CD14-positive monocyte (primary cell): ENCODE results near the gene KAT6B. TPM values are rescaled to one million over a fixed set of nuclear protein-coding genes. Genes with fewer than 3 reads are reported as not detected.

ENCODE experiments used
- DNase-seq, 3 donors: peaks; one replicate each; pipeline ENCODE4 v3.0.0-alpha.2; 2011 to 2022
- H2AFZ ChIP-seq: 2 replicates; pipeline ENCODE4 v1.6.0; 2012; ENCODE audit warnings: mild to moderate bottlenecking, low read depth, low read length, inconsistent platforms; ENCODE audit not compliant: insufficient read depth, poor library complexity, severe bottlenecking
- H3K27ac ChIP-seq, 2 donors: 1 replicate in 1 of 2; 2 replicates in 1 of 2; pipeline ENCODE4 v1.5.1; 2012 to 2013; ENCODE audit warnings: low read length in 2 of 2, control low read depth in 1 of 2, inconsistent platforms in 1 of 2, low read depth in 1 of 2, mild to moderate bottlenecking in 1 of 2
- H3K27me3 ChIP-seq, 2 donors: one replicate each; pipeline versions ENCODE4 v1.6.0 to v1.6.1; 2011 to 2013; ENCODE audit warnings: low read length in 2 of 2; ENCODE audit not compliant: control insufficient read depth in 2 of 2, insufficient read depth in 2 of 2
- H3K36me3 ChIP-seq, 2 donors: replicated peaks in 1 of 2; 1 replicate in 1 of 2; 2 replicates in 1 of 2; pipeline versions ENCODE4 v1.5.1 to v1.6.1; 2012 to 2013; ENCODE audit warnings: low read length in 2 of 2, control low read depth in 1 of 2, inconsistent platforms in 1 of 2, mild to moderate bottlenecking in 1 of 2; ENCODE audit not compliant: insufficient read depth in 2 of 2, control insufficient read depth in 1 of 2
- H3K4me1 ChIP-seq, 2 donors: 1 replicate in 1 of 2; 2 replicates in 1 of 2; pipeline versions ENCODE4 v1.5.1 to v1.6.1; 2012 to 2013; ENCODE audit warnings: low read length in 2 of 2, control low read depth in 1 of 2, inconsistent platforms in 1 of 2, mild to moderate bottlenecking in 1 of 2, moderate library complexity in 1 of 2; ENCODE audit not compliant: insufficient read depth in 2 of 2, control insufficient read depth in 1 of 2
- H3K4me2 ChIP-seq: replicated peaks from 2 replicates; pipeline ENCODE3; 2012; ENCODE audit warnings: low read length, moderate library complexity, mild to moderate bottlenecking; ENCODE audit not compliant: poor library complexity, severe bottlenecking; ENCODE audit errors: extremely low read depth
- H3K4me3 ChIP-seq, 3 experiments: fragments of 200-600 bp in 1 of 3; sonication (generic) in 1 of 3; replicated peaks in 1 of 3; 1 replicate in 2 of 3; 2 replicates in 1 of 3; pipeline ENCODE4 v1.5.1; 2011 to 2013; ENCODE audit warnings: low read length in 3 of 3, mild to moderate bottlenecking in 3 of 3, control low read depth in 2 of 3, low read depth in 2 of 3, inconsistent platforms in 1 of 3, moderate library complexity in 1 of 3
- H3K79me2 ChIP-seq: 2 replicates; pipeline ENCODE4 v1.6.0; 2012; ENCODE audit warnings: mild to moderate bottlenecking, control low read depth, inconsistent platforms, low read length, moderate library complexity; ENCODE audit not compliant: insufficient read depth
- H3K9ac ChIP-seq: 2 replicates; pipeline ENCODE4 v1.6.0; 2017; ENCODE audit warnings: low read length, mild to moderate bottlenecking; ENCODE audit not compliant: insufficient read depth, poor library complexity, severe bottlenecking
- H3K9me3 ChIP-seq, 2 donors: replicated peaks in 1 of 2; 1 replicate in 1 of 2; 2 replicates in 1 of 2; pipeline versions ENCODE4 v1.5.1 to v1.6.1; 2012 to 2013; ENCODE audit warnings: low read length in 2 of 2, control low read depth in 1 of 2; ENCODE audit not compliant: control insufficient read depth in 1 of 2, insufficient read depth in 1 of 2
- H4K20me1 ChIP-seq: 2 replicates; pipeline ENCODE4 v1.6.0; 2012; ENCODE audit warnings: mild to moderate bottlenecking, low read length, control low read depth, moderate library complexity; ENCODE audit not compliant: insufficient read depth
- H3K27ac Mint-ChIP-seq, 7 donors: one replicate each; pipeline ENCODE4 v1.8.0; 2020; ENCODE audit warnings: mild to moderate bottlenecking in 7 of 7, mixed read lengths in 7 of 7, moderate library complexity in 6 of 7, inconsistent platforms in 2 of 7
- H3K27me3 Mint-ChIP-seq, 3 donors: one replicate each; pipeline ENCODE4 v1.8.0; 2021 to 2022; ENCODE audit warnings: low read depth in 3 of 3, mild to moderate bottlenecking in 3 of 3, mixed read lengths in 3 of 3, moderate library complexity in 3 of 3, inconsistent platforms in 1 of 3
- H3K36me3 Mint-ChIP-seq, 2 donors: one replicate each; pipeline ENCODE4 v1.8.0; 2020; ENCODE audit warnings: mixed read lengths in 2 of 2, inconsistent platforms in 1 of 2, mild to moderate bottlenecking in 1 of 2
- H3K4me1 Mint-ChIP-seq: one replicate; pipeline ENCODE4 v1.8.0; 2020; ENCODE audit warnings: mild to moderate bottlenecking, mixed read lengths
- H3K4me3 Mint-ChIP-seq, 2 donors: one replicate each; pipeline ENCODE4 v1.8.0; 2020; ENCODE audit warnings: mild to moderate bottlenecking in 2 of 2, mixed read lengths in 2 of 2, moderate library complexity in 1 of 2
- H3K9me3 Mint-ChIP-seq, 7 donors: one replicate each; pipeline ENCODE4 v1.8.0; 2020 to 2022; ENCODE audit warnings: mixed read lengths in 7 of 7, mild to moderate bottlenecking in 6 of 7, moderate library complexity in 6 of 7, inconsistent platforms in 2 of 7
- CTCF ChIP-seq: fragments of 200-600 bp; IDR thresholded peaks from one replicate; pipeline ENCODE4 v1.8.0; 2022; ENCODE audit warnings: antibody characterized with exemption, mild to moderate bottlenecking
- WGBS: methylation state at CpG from one replicate; pipeline ENCODE4 v1.1.5; 2013; ENCODE audit warnings: missing lambda C conversion rate; ENCODE audit not compliant: insufficient coverage; 5-methylcytosine and 5-hydroxymethylcytosine counted together
- intact Hi-C, 2 donors: fragments of 100-400 bp; cut with micrococcal nuclease; formaldehyde crosslinking; loops; one replicate each; pipeline versions ENCODE4 v1.15.0 to v1.15.1; 2023
- polyA plus RNA-seq, 3 donors: library from polyadenylated mRNA; depleted of rRNA in 1 of 3; unstranded in 2 of 3; stranded (reverse) in 1 of 3; fragments of 300-500 nt in 2 of 3; fragments of >200 nt in 1 of 3; fragmentation: Illumina TruSeq in 2 of 3; gene quantifications; 1 replicate in 2 of 3; 2 replicates in 1 of 3; pipeline ENCODE4 v1.2.3, GENCODE V29; 2012 to 2021

KAT6B gene
- polyA plus RNA-seq, 3 donors, result 3.3 to 6.4 (median 6.2) TPM

- H3K79me2 ChIP-seq, result no peaks in the 10 kb centered on the region
- H3K36me3 Mint-ChIP-seq, result peaks cover 32 to 41% of the 10 kb centered on the region in 2 donors
- no peak for DNase-seq
- H3K27me3 ChIP-seq, result no peaks in the 10 kb centered on the region
- no peak overlapping the region for H3K27ac ChIP-seq
- H4K20me1 ChIP-seq, result no peaks in the 10 kb centered on the region
- no peak overlapping the region for H3K4me3 Mint-ChIP-seq
- H3K36me3 ChIP-seq, result peaks cover 23 to 65% of the 10 kb centered on the region in 2 donors
- H3K9me3 ChIP-seq, result no peaks in the 10 kb centered on the region
- no peak overlapping the region for H3K4me2 ChIP-seq
- WGBS, result no CpG with 5 or more reads among the region's 3 CpGs
- TF ChIP-seq CTCF, result no peak
- H3K4me1 Mint-ChIP-seq, result no peaks in the 10 kb centered on the region
- no peaks in the 10 kb centered on the region for H3K4me1 ChIP-seq
- H3K9me3 Mint-ChIP-seq, result no peaks in the 10 kb centered on the region
- no peak overlapping the region for H3K9ac ChIP-seq
- no peaks in the 10 kb centered on the region for H3K27me3 Mint-ChIP-seq
- H3K27ac Mint-ChIP-seq, result no peak overlapping the region
- intact Hi-C loops, result no loop called here
- no peak overlapping the region for H2AFZ ChIP-seq
- no peak overlapping the region for H3K4me3 ChIP-seq
These were observed 167.2 kb downstream of the KAT6B start for GRCh38 chr10:74993649-74994048.

- no peak for TF ChIP-seq CTCF
- Histone ChIP-seq H3K36me3 (peaks cover 19 to 54% of the 10 kb centered on the region in 2 donors), H2AFZ (no peak overlapping the region), H3K9me3 (no peaks in the 10 kb centered on the region), H3K79me2 (no peaks in the 10 kb centered on the region), H3K27ac (no peak overlapping the region), H3K9ac (no peak overlapping the region), H3K4me2 (no peak overlapping the region), H3K27me3 (no peaks in the 10 kb centered on the region), H4K20me1 (no peaks in the 10 kb centered on the region), H3K4me3 (no peak overlapping the region), H3K4me1 (no peaks in the 10 kb centered on the region)
- Mint-ChIP-seq H3K9me3 (no peaks in the 10 kb centered on the region), H3K36me3 (peaks cover 34 to 44% of the 10 kb centered on the region in 2 donors), H3K4me3 (no peak overlapping the region), H3K27me3 (no peaks in the 10 kb centered on the region), H3K4me1 (no peaks in the 10 kb centered on the region), H3K27ac (no peak overlapping the region)
- WGBS, result no CpG with 5 or more reads among the region's 3 CpGs
- intact Hi-C loops, result no loop called here
- no peak for DNase-seq
These were observed 168.5 kb downstream of the KAT6B start for GRCh38 chr10:74994854-74995253.
